Stimulated activated naive CD8-positive, alpha-beta T cell treated with anti-CD3 and anti-CD28 coated beads, Interleukin-15, amount 100 ng/mL, for 72 hours (primary cell): ENCODE results near the gene BCL2L11.
"Not testable (repeated sequence)": the region's sequence is repeated elsewhere in the genome, so short reads cannot be mapped to it uniquely, and the experiment has no call there.

ENCODE experiments used
- ATAC-seq: fragments of 150-1000 bp; cut with Tn5 transposase; 2 replicates; pipeline ENCODE4 v1.10.0; 2021; ENCODE audit warnings: mild to moderate bottlenecking, moderate library complexity
- DNase-seq, 2 donors: peaks; one replicate each; pipeline ENCODE4 v3.0.0; 2021 to 2022
- H3K27ac Mint-ChIP-seq, 2 donors: one replicate each; pipeline ENCODE4 v1.8.0; 2022; ENCODE audit warnings: mild to moderate bottlenecking in 2 of 2, mixed read lengths in 2 of 2, moderate library complexity in 2 of 2
- H3K27me3 Mint-ChIP-seq: one replicate; pipeline ENCODE4 v1.8.0; 2022; ENCODE audit warnings: mixed read lengths
- H3K4me1 Mint-ChIP-seq: one replicate; pipeline ENCODE4 v1.8.0; 2022; ENCODE audit warnings: mild to moderate bottlenecking, mixed read lengths
- H3K4me3 Mint-ChIP-seq, 2 donors: one replicate each; pipeline ENCODE4 v1.8.0; 2022; ENCODE audit warnings: mild to moderate bottlenecking in 2 of 2, mixed read lengths in 2 of 2, moderate library complexity in 1 of 2
- H3K9me3 Mint-ChIP-seq, 2 donors: one replicate each; pipeline ENCODE4 v1.8.0; 2022; ENCODE audit warnings: mixed read lengths in 2 of 2

Gene BCL2L11, protein sequence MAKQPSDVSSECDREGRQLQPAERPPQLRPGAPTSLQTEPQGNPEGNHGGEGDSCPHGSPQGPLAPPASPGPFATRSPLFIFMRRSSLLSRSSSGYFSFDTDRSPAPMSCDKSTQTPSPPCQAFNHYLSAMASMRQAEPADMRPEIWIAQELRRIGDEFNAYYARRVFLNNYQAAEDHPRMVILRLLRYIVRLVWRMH

GRCh38 chr2:111120253-111121027 is at the start of gene BCL2L11:
TSS of gene BCL2L11 (plus strand) at chr2:111120914. CDS start at chr2:111123746, 2,832 bp downstream.
- no peaks in the 10 kb centered on the region for H3K9me3 Mint-ChIP-seq
- peak; percentile 64 for ATAC-seq
- peaks cover 35% of the 10 kb centered on the region for H3K27me3 Mint-ChIP-seq
- H3K27ac Mint-ChIP-seq: peak within 1 kb of the TSS; percentile 86 to 96
- DNase-seq: peak; percentile 94 to 97
- H3K4me3 Mint-ChIP-seq: peak within 1 kb of the TSS; percentile 91 to 97
- peaks cover 65% of the 10 kb centered on the region for H3K4me1 Mint-ChIP-seq

DNA sequence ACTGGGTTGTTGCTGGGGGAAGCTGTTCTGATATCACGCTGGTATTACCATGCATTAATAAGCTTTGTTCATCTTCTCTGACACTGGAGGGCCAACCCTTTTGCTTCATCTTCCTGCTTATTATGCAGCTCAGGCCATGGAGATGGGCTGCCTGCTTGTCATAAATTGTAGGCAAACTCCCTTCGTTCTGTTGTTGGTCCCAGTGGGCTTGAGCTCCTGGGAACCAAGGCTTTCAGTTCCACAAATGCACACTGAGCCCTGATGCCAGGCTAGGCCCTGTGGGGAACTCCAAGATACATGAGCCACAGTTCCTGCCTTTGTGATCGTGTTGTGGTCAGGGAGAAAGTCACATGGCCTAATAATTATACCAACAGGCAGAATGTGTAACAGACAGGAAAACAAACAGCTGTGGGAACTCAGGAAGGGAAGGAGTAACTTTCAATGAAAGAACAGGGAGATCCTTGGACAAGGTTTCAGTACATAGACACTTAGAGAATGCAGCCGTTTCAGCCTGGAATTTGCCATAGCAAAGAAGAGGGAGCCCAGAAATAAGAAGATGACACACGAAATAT is 49.0 kb upstream of the BCL2L11 start:
- H3K27ac Mint-ChIP-seq: peak overlapping the region in 1 of 2 donors; percentile 77
- H3K4me3 Mint-ChIP-seq: no peak overlapping the region
- DNase-seq (no peak), ATAC-seq (no peak)
- no peaks in the 10 kb centered on the region for H3K4me1 Mint-ChIP-seq
- H3K27me3 Mint-ChIP-seq: peaks cover 26% of the 10 kb centered on the region
- peaks cover 11 to 22% of the 10 kb centered on the region in 2 donors for H3K9me3 Mint-ChIP-seq

DNA sequence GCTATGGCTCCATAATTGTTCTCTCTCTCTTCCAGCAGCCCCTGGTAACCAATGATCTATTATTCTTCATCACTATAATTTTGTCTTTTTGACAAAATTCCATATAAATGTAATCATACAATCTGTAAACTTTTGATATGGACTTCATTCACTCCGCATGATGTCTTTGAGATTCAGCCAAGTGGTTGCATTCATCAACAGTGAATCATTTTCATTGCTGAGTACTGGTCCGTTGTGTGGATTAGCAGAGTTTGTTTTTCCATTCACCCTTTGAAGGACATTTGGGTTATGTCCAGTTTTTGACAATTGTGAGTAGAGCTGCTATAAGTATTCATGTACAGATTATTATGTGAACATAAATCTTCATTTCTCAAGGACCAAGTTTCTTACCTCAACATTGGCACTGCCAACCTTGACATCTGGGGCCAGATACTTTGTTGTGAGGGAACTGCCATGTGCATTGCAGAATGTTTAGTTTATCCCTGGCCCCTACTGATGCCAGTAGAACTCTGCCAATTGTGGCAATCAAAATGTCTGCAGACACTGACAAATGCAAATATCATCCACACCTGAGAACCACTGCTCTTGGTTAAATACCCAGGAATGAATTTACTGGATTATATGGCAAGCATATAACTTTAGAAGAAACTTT is 48.4 kb upstream of the BCL2L11 start:
- no peak for DNase-seq
- Mint-ChIP-seq H3K27me3 (peaks cover 33% of the 10 kb centered on the region), H3K4me3 (no peak overlapping the region), H3K4me1 (no peaks in the 10 kb centered on the region), H3K9me3 (peaks cover 14 to 26% of the 10 kb centered on the region in 2 donors), H3K27ac (no peak overlapping the region)
- no peak for ATAC-seq

GRCh38 chr2:111082659-111083058 is 38.1 kb upstream of the BCL2L11 start:
- not testable (repeated sequence) for ATAC-seq, H3K4me3 Mint-ChIP-seq, H3K27ac Mint-ChIP-seq, DNase-seq
- Mint-ChIP-seq H3K4me1 (peaks cover 15% of the 10 kb centered on the region), H3K9me3 (peaks cover 0 to 15% of the 10 kb centered on the region in 2 donors), H3K27me3 (peaks cover 78% of the 10 kb centered on the region)

GRCh38 chr2:111091811-111092211 is 28.9 kb upstream of the BCL2L11 start:
- Mint-ChIP-seq H3K27ac (no peak overlapping the region), H3K27me3 (peaks cover 29% of the 10 kb centered on the region), H3K9me3 (no peaks in the 10 kb centered on the region), H3K4me3 (peak overlapping the region in 1 of 2 donors; percentile 1), H3K4me1 (peaks cover 9% of the 10 kb centered on the region)
- DNase-seq (peak in 1 of 2 donors; percentile 40), ATAC-seq (peak; percentile 99)

GRCh38 chr2:111094691-111095090 is 26.0 kb upstream of the BCL2L11 start:
- Mint-ChIP-seq H3K4me3 (no peak overlapping the region), H3K4me1 (peaks cover 14% of the 10 kb centered on the region), H3K27me3 (peaks cover 32% of the 10 kb centered on the region), H3K9me3 (no peaks in the 10 kb centered on the region), H3K27ac (no peak overlapping the region)
- no peak for DNase-seq
- no peak for ATAC-seq

DNA sequence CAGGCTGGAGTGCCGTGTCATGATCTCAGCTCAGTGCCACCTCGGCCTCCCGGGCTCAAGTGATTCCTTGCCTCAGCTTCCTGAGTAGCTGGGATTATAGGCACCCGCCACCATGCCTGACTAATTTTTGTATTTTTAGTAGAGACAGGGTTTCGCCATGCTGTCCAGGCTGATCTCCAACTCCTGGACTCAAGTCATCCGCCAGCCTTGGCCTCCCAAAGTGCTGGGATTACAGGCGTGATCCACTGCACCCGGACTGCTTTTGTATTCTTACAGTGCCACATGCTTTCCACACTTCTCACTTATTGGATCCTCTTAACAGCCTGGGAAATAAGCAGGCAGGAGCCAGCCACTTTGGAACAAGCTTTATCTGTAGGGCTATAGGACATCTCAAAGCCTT is 25.3 kb upstream of the BCL2L11 start:
- H3K27me3 Mint-ChIP-seq: peaks cover 26% of the 10 kb centered on the region
- no peak overlapping the region for H3K27ac Mint-ChIP-seq
- DNase-seq: no peak
- H3K9me3 Mint-ChIP-seq: no peaks in the 10 kb centered on the region
- no peak overlapping the region for H3K4me3 Mint-ChIP-seq
- H3K4me1 Mint-ChIP-seq: peaks cover 21% of the 10 kb centered on the region
- ATAC-seq: no peak

DNA sequence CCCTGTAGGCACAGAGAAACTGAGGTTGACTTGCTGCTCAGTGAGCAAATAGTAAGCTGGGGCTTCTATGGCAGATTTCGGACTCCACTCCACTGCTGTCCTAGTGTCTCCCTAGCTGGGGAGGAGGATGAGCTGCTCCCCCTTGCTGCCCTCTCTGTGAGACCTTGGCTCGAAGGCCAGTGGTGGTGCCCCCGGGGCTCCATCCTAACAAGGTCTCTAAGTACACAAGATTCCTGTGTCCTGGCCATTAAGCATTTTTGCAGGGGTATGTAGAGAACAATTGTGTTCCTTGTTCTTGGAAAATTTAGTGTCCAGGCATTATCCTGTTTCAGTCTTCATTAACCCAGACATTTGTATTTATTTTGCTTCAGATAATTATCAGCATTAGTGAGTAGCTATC is 21.3 kb upstream of the BCL2L11 start:
- Mint-ChIP-seq H3K4me1 (peaks cover 29% of the 10 kb centered on the region), H3K27me3 (peaks cover 33% of the 10 kb centered on the region), H3K4me3 (no peak overlapping the region), H3K27ac (no peak overlapping the region), H3K9me3 (no peaks in the 10 kb centered on the region)
- no peak for ATAC-seq
- DNase-seq: no peak

GRCh38 chr2:111100087-111100764 is 20.5 kb upstream of the BCL2L11 start:
- DNase-seq (no peak), ATAC-seq (peak; percentile 84)
- Mint-ChIP-seq H3K27ac (peak overlapping the region in 1 of 2 donors; percentile 28), H3K4me1 (peaks cover 29% of the 10 kb centered on the region), H3K27me3 (peaks cover 33% of the 10 kb centered on the region), H3K4me3 (peak overlapping the region; percentile 30 to 54), H3K9me3 (no peaks in the 10 kb centered on the region)

GRCh38 chr2:111100765-111101162 is 19.9 kb upstream of the BCL2L11 start:
- no peaks in the 10 kb centered on the region for H3K9me3 Mint-ChIP-seq
- H3K27me3 Mint-ChIP-seq: peaks cover 39% of the 10 kb centered on the region
- peak overlapping the region; percentile 30 to 54 for H3K4me3 Mint-ChIP-seq
- peaks cover 29% of the 10 kb centered on the region for H3K4me1 Mint-ChIP-seq
- ATAC-seq (peak; percentile 94), DNase-seq (peak; percentile 20 to 54)
- peak overlapping the region in 1 of 2 donors; percentile 28 for H3K27ac Mint-ChIP-seq

GRCh38 chr2:111101592-111101991 is 19.1 kb upstream of the BCL2L11 start:
- no peaks in the 10 kb centered on the region for H3K9me3 Mint-ChIP-seq
- H3K27me3 Mint-ChIP-seq: peaks cover 47% of the 10 kb centered on the region
- DNase-seq (peak in 1 of 2 donors; percentile 24), ATAC-seq (peak; percentile 31)
- H3K27ac Mint-ChIP-seq: no peak overlapping the region
- H3K4me3 Mint-ChIP-seq: no peak overlapping the region
- peaks cover 29% of the 10 kb centered on the region for H3K4me1 Mint-ChIP-seq

DNA sequence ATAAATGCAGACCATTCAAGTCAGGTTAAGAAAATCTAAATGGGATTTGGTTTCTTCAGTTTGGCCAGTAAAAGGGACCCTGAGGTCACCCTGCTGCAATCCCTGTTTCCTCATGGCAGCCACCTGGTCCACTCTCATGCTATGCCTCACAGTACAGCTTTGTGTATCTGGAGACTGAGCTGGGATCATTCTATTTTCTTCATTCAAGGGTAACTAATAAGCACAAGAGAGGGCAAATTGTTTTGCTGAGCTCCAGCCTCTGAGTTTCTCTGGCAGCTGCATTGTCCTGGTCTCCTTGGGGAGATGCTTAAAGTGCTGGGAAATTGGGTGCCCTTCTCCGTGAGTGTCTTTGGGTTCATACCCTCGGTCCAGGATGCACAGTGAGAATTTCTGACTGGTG is 18.5 kb upstream of the BCL2L11 start:
- Mint-ChIP-seq H3K27me3 (peaks cover 45% of the 10 kb centered on the region), H3K9me3 (no peaks in the 10 kb centered on the region), H3K4me3 (no peak overlapping the region), H3K27ac (peak overlapping the region in 1 of 2 donors; percentile 27), H3K4me1 (peaks cover 29% of the 10 kb centered on the region)
- ATAC-seq: no peak
- no peak for DNase-seq

DNA sequence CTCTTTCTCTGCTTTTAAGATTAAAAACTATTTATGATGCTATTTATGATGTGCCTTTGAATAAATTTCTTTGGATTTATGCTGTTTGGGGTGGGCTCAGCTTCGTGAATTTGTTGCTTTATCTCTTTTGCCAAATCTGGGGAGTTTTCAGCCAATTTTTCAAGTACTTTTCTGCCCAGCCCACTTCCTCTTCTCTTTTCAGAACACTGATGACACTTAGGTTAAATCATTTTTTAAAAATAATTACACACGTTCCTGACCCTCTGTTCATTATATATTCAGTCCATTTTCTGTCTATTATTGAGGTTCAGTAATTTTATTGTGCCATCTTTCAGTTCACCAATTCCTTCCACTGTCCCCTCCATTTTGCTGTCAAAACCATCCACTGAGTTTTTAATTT is 14.8 kb upstream of the BCL2L11 start:
- Mint-ChIP-seq H3K27me3 (peaks cover 50% of the 10 kb centered on the region), H3K9me3 (no peaks in the 10 kb centered on the region)
- ATAC-seq: no peak

GRCh38 chr2:111106706-111107105 is 14.0 kb upstream of the BCL2L11 start:
- H3K9me3 Mint-ChIP-seq: no peaks in the 10 kb centered on the region
- no peak overlapping the region for H3K27ac Mint-ChIP-seq
- no peak overlapping the region for H3K4me3 Mint-ChIP-seq
- H3K27me3 Mint-ChIP-seq: peaks cover 50% of the 10 kb centered on the region
- ATAC-seq (no peak), DNase-seq (no peak)
- peaks cover 15% of the 10 kb centered on the region for H3K4me1 Mint-ChIP-seq

More for the DNA sequence above, 14.8 kb upstream of the BCL2L11 start:
- Mint-ChIP-seq H3K4me1 (peaks cover 17% of the 10 kb centered on the region), H3K4me3 (no peak overlapping the region), H3K27ac (no peak overlapping the region)
- no peak for DNase-seq

DNA sequence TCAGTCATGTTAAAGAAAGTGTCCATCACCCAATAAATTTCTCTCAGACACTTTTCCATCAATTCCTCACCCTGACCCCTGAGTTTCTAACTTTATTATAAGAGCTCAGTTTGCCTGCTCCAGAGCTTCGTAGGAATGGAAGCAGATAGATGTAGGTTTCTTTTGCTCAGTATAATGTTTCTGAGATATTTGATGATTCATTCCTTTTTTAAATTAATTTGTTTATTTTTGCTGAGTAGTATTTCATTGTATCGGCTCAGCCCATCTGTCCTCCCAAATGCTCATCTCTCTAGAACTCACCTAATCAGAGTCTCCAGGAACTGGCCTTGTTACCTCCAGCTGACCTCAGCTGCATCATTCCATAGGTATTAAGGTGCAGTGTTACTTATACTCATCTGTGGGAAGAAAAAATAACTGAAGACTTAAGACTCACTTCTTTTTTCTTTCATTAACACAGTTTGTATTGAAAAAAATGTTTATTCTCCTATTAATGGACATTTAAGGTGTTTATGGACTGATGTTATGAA is 11.9 kb upstream of the BCL2L11 start:
- no peak overlapping the region for H3K27ac Mint-ChIP-seq
- peaks cover 11% of the 10 kb centered on the region for H3K4me1 Mint-ChIP-seq
- ATAC-seq: no peak
- no peak for DNase-seq
- peaks cover 58% of the 10 kb centered on the region for H3K27me3 Mint-ChIP-seq
- no peaks in the 10 kb centered on the region for H3K9me3 Mint-ChIP-seq
- no peak overlapping the region for H3K4me3 Mint-ChIP-seq
